ENCODE measurements around the gene CFAP43.

DNA sequence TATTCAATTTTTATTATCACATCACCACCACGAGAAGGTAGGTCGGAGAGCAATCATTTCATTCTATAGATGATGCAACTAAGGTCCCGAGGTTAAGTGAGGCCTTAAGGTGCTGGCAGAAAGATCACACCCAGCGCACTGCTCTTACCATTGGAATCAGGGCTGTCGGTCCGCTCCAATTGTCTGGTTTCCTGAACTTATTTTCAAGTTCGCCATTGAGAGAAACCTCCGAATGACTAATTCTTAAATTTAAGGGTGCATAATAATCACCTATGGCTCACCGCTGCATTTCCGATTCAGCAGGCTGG, 36.2 kb upstream of the CFAP43 start:
- TF ChIP-seq, protein P1, sequence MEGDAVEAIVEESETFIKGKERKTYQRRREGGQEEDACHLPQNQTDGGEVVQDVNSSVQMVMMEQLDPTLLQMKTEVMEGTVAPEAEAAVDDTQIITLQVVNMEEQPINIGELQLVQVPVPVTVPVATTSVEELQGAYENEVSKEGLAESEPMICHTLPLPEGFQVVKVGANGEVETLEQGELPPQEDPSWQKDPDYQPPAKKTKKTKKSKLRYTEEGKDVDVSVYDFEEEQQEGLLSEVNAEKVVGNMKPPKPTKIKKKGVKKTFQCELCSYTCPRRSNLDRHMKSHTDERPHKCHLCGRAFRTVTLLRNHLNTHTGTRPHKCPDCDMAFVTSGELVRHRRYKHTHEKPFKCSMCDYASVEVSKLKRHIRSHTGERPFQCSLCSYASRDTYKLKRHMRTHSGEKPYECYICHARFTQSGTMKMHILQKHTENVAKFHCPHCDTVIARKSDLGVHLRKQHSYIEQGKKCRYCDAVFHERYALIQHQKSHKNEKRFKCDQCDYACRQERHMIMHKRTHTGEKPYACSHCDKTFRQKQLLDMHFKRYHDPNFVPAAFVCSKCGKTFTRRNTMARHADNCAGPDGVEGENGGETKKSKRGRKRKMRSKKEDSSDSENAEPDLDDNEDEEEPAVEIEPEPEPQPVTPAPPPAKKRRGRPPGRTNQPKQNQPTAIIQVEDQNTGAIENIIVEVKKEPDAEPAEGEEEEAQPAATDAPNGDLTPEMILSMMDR (IDR thresholded peaks at IDR 0.05): no peak
- no peak for TF ChIP-seq POLR2AphosphoS5 (IDR thresholded peaks at IDR 0.05)
- TF ChIP-seq POLR2A (IDR thresholded peaks at IDR 0.05): no peak
- no peak for TF ChIP-seq EP300 (IDR thresholded peaks at IDR 0.05)

Measured in sigmoid colon (tissue), 4 donors.